Testis (tissue), 3 donors: ENCODE measurements around the gene FAM229B. TPM values are rescaled to one million over a fixed set of nuclear protein-coding genes. Genes with fewer than 3 reads are reported as not detected.

Experiments
- DNase-seq: peaks from one replicate; pipeline ENCODE4 v3.0.0-alpha.2; 2019
- H3K27ac ChIP-seq, 2 donors: fragments of 200-600 bp; sonication (generic); one replicate each; pipeline ENCODE4 v1.5.1; 2019
- H3K27me3 ChIP-seq: fragments of 200-600 bp; sonication (generic); one replicate; pipeline ENCODE4 v1.5.1; 2019
- H3K36me3 ChIP-seq: fragments of 200-600 bp; sonication (generic); one replicate; pipeline ENCODE4 v1.5.1; 2017; ENCODE audit warnings: low read depth; ENCODE audit errors: missing control alignments
- H3K4me1 ChIP-seq: fragments of 200-600 bp; sonication (generic); one replicate; pipeline ENCODE4 v1.5.1; 2019
- H3K4me3 ChIP-seq, 2 donors: fragments of 200-600 bp; sonication (generic); one replicate each; pipeline ENCODE4 v1.5.1; 2017 to 2019
- H3K9me3 ChIP-seq: fragments of 200-600 bp; sonication (generic); one replicate; pipeline ENCODE4 v1.5.1; 2017
- CTCF ChIP-seq, 3 experiments: fragments of 450-650 bp in 2 of 3; fragments of 200-600 bp in 1 of 3; sonication (generic) in 1 of 3; IDR thresholded peaks; one replicate each; pipeline ENCODE4 v1.5.1; 2016 to 2019; ENCODE audit warnings: antibody characterized with exemption in 3 of 3, mild to moderate bottlenecking in 2 of 3, moderate library complexity in 1 of 3
- POLR2A ChIP-seq: fragments of 450-650 bp; IDR thresholded peaks from one replicate; pipeline ENCODE4 v1.6.1; 2017; ENCODE audit warnings: antibody characterized with exemption, mild to moderate bottlenecking, moderate library complexity
- WGBS, 2 donors: methylation state at CpG; one replicate each; pipeline ENCODE4 v1.1.5; 2018; 5-methylcytosine and 5-hydroxymethylcytosine counted together
- intact Hi-C: fragments of 100-400 bp; cut with DNase I; formaldehyde crosslinking; loops from one replicate; pipeline ENCODE4 v1.15.1; 2023; ENCODE audit warnings: low total_unique reads
- polyA plus RNA-seq: library from polyadenylated mRNA; stranded (reverse); fragments of 350-450 nt; fragmentation: Illumina TruSeq; extraction: RNeasy Lipid Tissue Mini Kit (QIAGEN cat#74804); gene quantifications from one replicate; pipeline ENCODE4 v1.2.3, GENCODE V29; 2014; ENCODE audit warnings: low read depth, low replicate concordance; ENCODE audit not compliant: insufficient read depth
- total RNA-seq, 2 donors: library from RNA; depleted of rRNA; stranded (reverse); fragments of >200 nt; gene quantifications; one replicate each; pipeline ENCODE4 v1.2.3, GENCODE V29; 2016

FAM229B gene
- total and polyA plus RNA-seq, 3 donors from 2014 or later = 111 to 724 (median 202) TPM

GRCh38 chr6:112113918-112114317 is 26.5 kb downstream of the FAM229B start:
- no peak for TF ChIP-seq CTCF (IDR thresholded peaks at IDR 0.05)
- TF ChIP-seq POLR2A = no peak
- H3K4me1 ChIP-seq = no peaks in the 10 kb centered on the region
- H3K36me3 ChIP-seq = no peaks in the 10 kb centered on the region
- H3K27ac ChIP-seq = no peak overlapping the region
- H3K27me3 ChIP-seq = no peaks in the 10 kb centered on the region
- H3K9me3 ChIP-seq = no peaks in the 10 kb centered on the region
- H3K4me3 ChIP-seq = no peak overlapping the region
- intact Hi-C loops = no loop called here
- DNase-seq = no peak

DNA sequence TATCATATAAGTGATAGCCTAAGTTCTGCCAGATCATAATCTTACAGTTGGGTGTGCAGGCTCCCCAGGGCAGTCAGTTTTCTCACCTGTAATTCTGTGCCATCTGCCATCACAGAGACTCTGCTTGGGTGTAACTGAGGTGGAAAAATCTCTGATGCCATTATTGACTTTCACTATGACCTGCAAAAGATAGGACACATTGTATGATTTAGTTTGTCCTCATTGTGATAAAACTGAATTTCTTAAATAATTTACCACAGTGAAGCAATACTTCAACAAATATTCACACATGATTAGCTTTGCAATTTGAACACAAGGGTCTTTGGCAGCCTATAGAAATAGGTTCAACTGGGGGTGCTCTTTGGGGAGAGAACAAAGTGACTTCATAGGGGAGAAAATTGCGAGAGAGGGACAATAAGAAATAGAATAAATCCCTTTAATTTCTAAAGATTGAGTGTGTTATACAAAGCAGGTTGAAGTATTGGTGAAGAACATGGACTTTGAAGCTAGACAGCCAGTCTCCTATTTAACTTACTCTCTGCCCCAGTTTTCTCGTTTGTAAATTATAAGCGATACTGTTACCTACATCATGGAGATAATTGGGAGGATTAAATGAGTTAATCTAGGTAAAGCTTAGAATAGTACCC is 27.3 kb downstream of the FAM229B start:
- DNase-seq = no peak
- Histone ChIP-seq H3K4me3 (no peak overlapping the region), H3K9me3 (no peaks in the 10 kb centered on the region), H3K36me3 (no peaks in the 10 kb centered on the region), H3K27ac (no peak overlapping the region), H3K27me3 (no peaks in the 10 kb centered on the region), H3K4me1 (no peaks in the 10 kb centered on the region)
- TF ChIP-seq POLR2A (no peak), CTCF (IDR thresholded peaks at IDR 0.05) (no peak)
- 94% methylated on average over 3 of the region's 3 CpGs for WGBS, 2 donors
- intact Hi-C loops = no loop called here

DNA sequence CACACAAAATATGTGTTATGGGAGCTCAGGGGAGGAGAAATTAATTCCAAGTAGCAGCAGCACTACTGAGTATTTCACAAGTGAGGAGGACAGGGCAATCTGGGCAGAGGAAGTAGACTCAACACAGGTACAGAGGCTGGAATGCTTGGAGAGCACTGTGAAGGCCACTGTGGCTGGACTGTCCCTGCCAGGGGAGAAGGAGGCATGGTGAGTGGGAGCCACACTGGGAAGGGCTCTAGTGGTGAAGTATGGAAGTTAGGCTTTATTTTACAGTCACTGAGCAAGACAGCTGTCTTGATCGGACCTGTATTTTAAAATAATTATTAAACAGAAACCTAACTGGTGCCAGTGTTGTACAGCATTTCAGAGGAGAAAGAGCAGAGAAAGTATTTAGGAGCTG is 28.8 kb downstream of the FAM229B start:
- no peak overlapping the region for H3K27ac ChIP-seq

DNA sequence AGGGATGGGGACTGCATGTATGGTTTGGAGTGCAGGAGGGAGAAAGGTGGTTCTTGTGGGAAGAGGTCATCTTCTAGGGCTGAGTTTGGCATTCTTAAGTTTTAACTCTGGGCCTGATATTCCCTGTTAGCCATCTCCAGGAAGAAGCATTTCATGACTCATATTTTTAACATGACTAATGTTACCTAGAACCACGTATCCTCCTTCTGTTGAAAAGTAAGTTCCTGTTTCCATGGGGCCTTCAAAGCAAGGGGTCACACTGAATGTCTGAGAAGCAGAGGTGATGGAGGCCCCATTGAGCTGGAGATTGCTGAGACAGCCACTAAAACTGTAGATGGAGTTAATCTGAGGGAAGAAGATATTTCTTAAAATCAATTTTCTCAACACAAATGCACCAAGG is 30.2 kb downstream of the FAM229B start:
- H3K4me1 ChIP-seq = no peaks in the 10 kb centered on the region
- no peaks in the 10 kb centered on the region for H3K27me3 ChIP-seq
- intact Hi-C loops = no loop called here
- no peak for DNase-seq
- H3K4me3 ChIP-seq = no peak overlapping the region
- H3K27ac ChIP-seq = no peak overlapping the region
- no peaks in the 10 kb centered on the region for H3K36me3 ChIP-seq
- 85 to 92% methylated on average over 1 of the region's 1 CpG for WGBS, 2 donors
- H3K9me3 ChIP-seq = no peaks in the 10 kb centered on the region
- TF ChIP-seq CTCF (IDR thresholded peaks at IDR 0.05) = no peak
- no peak for TF ChIP-seq POLR2A

More for the DNA sequence above, 28.8 kb downstream of the FAM229B start:
- Histone ChIP-seq H3K36me3 (no peaks in the 10 kb centered on the region), H3K27me3 (no peaks in the 10 kb centered on the region), H3K4me3 (no peak overlapping the region), H3K9me3 (no peaks in the 10 kb centered on the region), H3K4me1 (no peaks in the 10 kb centered on the region)
- DNase-seq = no peak
- intact Hi-C loops = no loop called here
- no peak for TF ChIP-seq POLR2A
- no peak for TF ChIP-seq CTCF (IDR thresholded peaks at IDR 0.05)
- WGBS, 2 donors = 86 to 93% methylated on average over 1 of the region's 1 CpG

- H3K36me3 ChIP-seq = no peaks in the 10 kb centered on the region
- no peaks in the 10 kb centered on the region for H3K9me3 ChIP-seq
- no peak for DNase-seq
- intact Hi-C loops = no loop called here
- TF ChIP-seq POLR2A (no peak), CTCF (IDR thresholded peaks at IDR 0.05) (no peak)
- H3K4me3 ChIP-seq = no peak overlapping the region
- no peak overlapping the region for H3K27ac ChIP-seq
- no peaks in the 10 kb centered on the region for H3K27me3 ChIP-seq
- H3K4me1 ChIP-seq = no peaks in the 10 kb centered on the region
Observed at GRCh38 chr6:112118034-112118433, 30.6 kb downstream of the FAM229B start.
